Measurements from ENCODE around the gene MRPL41.
"Not testable (repeated sequence)": the region's sequence is repeated elsewhere in the genome, so short reads cannot be mapped to it uniquely, and the experiment has no call there.

MRPL41 gene

GRCh38 chr9:137554349-137554748, 2.7 kb downstream of the MRPL41 start:
- DNase-seq, result no peak

- DNase-seq, result no peak
These were observed 3.5 kb downstream of the MRPL41 start for GRCh38 chr9:137555179-137555578.

- no peak for DNase-seq
These were observed 4.6 kb downstream of the MRPL41 start for GRCh38 chr9:137556069-137556838.

GRCh38 chr9:137558127-137558526, 6.4 kb downstream of the MRPL41 start:
- no peak for DNase-seq

GRCh38 chr9:137564134-137564533, 12.5 kb downstream of the MRPL41 start:
- DNase-seq, result no peak

- DNase-seq, result no peak
These were observed 13.2 kb downstream of the MRPL41 start for GRCh38 chr9:137564817-137565411.

- not testable (repeated sequence) for DNase-seq
These were observed 16.8 kb downstream of the MRPL41 start for GRCh38 chr9:137568445-137568844.

- DNase-seq, result no peak
These were observed 18.0 kb downstream of the MRPL41 start for GRCh38 chr9:137569609-137570203.

- DNase-seq, result no peak
These were observed 18.9 kb downstream of the MRPL41 start for GRCh38 chr9:137570566-137570965.

GRCh38 chr9:137574192-137574591, 22.5 kb downstream of the MRPL41 start:
- DNase-seq, result no peak

GRCh38 chr9:137575364-137575715, 23.7 kb downstream of the MRPL41 start:
- DNase-seq, result no peak

- no peak for DNase-seq
These were observed 24.2 kb downstream of the MRPL41 start for GRCh38 chr9:137575716-137576411.

- DNase-seq, result peak; percentile 92
These were observed 27.0 kb downstream of the MRPL41 start, which contains the start of gene DPH7 for GRCh38 chr9:137578518-137579258. TSS of gene DPH7 (minus strand) at chr9:137578925. CDS start at chr9:137578777, 148 bp downstream.

- DNase-seq, result no peak
These were observed 27.6 kb downstream of the MRPL41 start for GRCh38 chr9:137579259-137579604.

GRCh38 chr9:137580209-137580953, 28.7 kb downstream of the MRPL41 start:
- DNase-seq, result no peak

- no peak for DNase-seq
These were observed 29.3 kb downstream of the MRPL41 start for GRCh38 chr9:137580954-137581322.

GRCh38 chr9:137581361-137582285, 29.9 kb downstream of the MRPL41 start:
- no peak for DNase-seq

- no peak for DNase-seq
These were observed 30.7 kb downstream of the MRPL41 start for GRCh38 chr9:137582286-137582860.

GRCh38 chr9:137583347-137583746, 31.7 kb downstream of the MRPL41 start:
- DNase-seq, result no peak

- DNase-seq, result no peak
These were observed 32.3 kb downstream of the MRPL41 start for GRCh38 chr9:137583957-137584356.

GRCh38 chr9:137586854-137587253, 35.2 kb downstream of the MRPL41 start:
- no peak for DNase-seq

All from NCI-H510A (cell line).